T-helper 2 cell treated with Interferon-gamma antibody and Interleukin-4, amounts not matched to agents 5 μg/mL and 100 μg/mL, for 36 hours (primary cell): ENCODE data around the gene EFHD2.

Experiments
- DNase-seq: peaks from one replicate; pipeline ENCODE4 v3.0.0; 2021; ENCODE audit warnings: low spot score
- H3K27ac Mint-ChIP-seq: one replicate; pipeline ENCODE4 v1.8.0; 2021; ENCODE audit warnings: mild to moderate bottlenecking, mixed read lengths
- H3K27me3 Mint-ChIP-seq: one replicate; pipeline ENCODE4 v1.8.0; 2021; ENCODE audit warnings: low read depth, mixed read lengths
- H3K36me3 Mint-ChIP-seq: one replicate; pipeline ENCODE4 v1.8.0; 2021; ENCODE audit warnings: low read depth, mixed read lengths
- H3K4me1 Mint-ChIP-seq: one replicate; pipeline ENCODE4 v1.8.0; 2021; ENCODE audit warnings: low read depth, mixed read lengths
- H3K4me3 Mint-ChIP-seq: one replicate; pipeline ENCODE4 v1.8.0; 2022; ENCODE audit warnings: mild to moderate bottlenecking, moderate library complexity, mixed read lengths
- H3K9me3 Mint-ChIP-seq: one replicate; pipeline ENCODE4 v1.8.0; 2021; ENCODE audit warnings: mixed read lengths

EFHD2 gene

DNA sequence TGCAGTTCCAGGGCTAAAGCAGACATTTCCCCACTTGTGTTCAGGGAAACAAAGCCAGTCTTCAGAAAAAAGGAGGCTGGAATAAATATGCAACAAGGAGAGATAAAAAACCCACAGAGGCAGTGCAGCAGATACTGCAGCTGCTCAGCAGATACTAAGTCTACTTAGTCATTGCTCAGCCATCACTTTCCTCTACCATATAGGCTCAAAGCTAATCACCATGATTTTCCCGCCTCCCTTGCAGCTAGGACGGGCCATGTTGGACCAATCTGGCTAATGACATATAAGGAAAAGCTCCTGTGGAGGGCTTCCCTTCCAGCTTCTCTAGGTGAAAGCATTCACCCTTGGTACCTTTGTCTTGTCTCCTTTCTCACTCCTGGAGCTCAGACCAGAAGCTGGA, 10.0 kb upstream of the EFHD2 start:
- DNase-seq, result no peak
- Mint-ChIP-seq H3K4me1 (no peaks in the 10 kb centered on the region), H3K4me3 (no peak overlapping the region), H3K27ac (no peak overlapping the region), H3K9me3 (peaks cover 15% of the 10 kb centered on the region), H3K36me3 (peaks cover 2% of the 10 kb centered on the region), H3K27me3 (peaks cover 3% of the 10 kb centered on the region)

DNA sequence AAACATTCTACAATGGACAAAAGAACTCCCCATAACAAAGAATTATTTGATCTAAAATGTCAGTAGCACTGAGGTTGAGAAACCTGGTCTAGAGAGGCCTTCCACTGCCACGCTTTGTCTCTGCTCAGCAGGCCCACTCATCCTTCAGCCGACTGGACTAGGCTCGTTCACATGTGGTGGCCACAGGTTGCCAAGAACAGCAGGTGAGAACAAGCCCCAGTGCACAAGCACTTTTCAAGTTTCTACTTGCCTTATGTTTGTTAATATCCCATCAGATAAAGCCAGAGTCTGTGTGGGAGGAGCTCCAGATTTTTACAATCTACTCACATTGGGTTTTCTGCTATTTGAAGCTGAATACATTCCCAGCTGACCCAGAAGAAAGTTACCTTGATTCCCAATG, 9.1 kb upstream of the EFHD2 start:
- no peak overlapping the region for H3K4me3 Mint-ChIP-seq
- peaks cover 6% of the 10 kb centered on the region for H3K27me3 Mint-ChIP-seq
- H3K27ac Mint-ChIP-seq, result no peak overlapping the region
- peaks cover 15% of the 10 kb centered on the region for H3K9me3 Mint-ChIP-seq
- DNase-seq, result no peak
- peaks cover 2% of the 10 kb centered on the region for H3K36me3 Mint-ChIP-seq
- H3K4me1 Mint-ChIP-seq, result no peaks in the 10 kb centered on the region

- Mint-ChIP-seq H3K36me3 (peaks cover 2% of the 10 kb centered on the region), H3K27ac (no peak overlapping the region), H3K27me3 (peaks cover 12% of the 10 kb centered on the region), H3K4me1 (no peaks in the 10 kb centered on the region), H3K9me3 (peaks cover 15% of the 10 kb centered on the region), H3K4me3 (no peak overlapping the region)
- no peak for DNase-seq
These were observed 8.2 kb upstream of the EFHD2 start for GRCh38 chr1:15401391-15402055.

GRCh38 chr1:15402809-15403450, 6.8 kb upstream of the EFHD2 start:
- Mint-ChIP-seq H3K27me3 (peaks cover 26% of the 10 kb centered on the region), H3K9me3 (peaks cover 15% of the 10 kb centered on the region), H3K27ac (no peak overlapping the region), H3K36me3 (peaks cover 2% of the 10 kb centered on the region), H3K4me3 (no peak overlapping the region), H3K4me1 (peaks cover 3% of the 10 kb centered on the region)
- no peak for DNase-seq

DNA sequence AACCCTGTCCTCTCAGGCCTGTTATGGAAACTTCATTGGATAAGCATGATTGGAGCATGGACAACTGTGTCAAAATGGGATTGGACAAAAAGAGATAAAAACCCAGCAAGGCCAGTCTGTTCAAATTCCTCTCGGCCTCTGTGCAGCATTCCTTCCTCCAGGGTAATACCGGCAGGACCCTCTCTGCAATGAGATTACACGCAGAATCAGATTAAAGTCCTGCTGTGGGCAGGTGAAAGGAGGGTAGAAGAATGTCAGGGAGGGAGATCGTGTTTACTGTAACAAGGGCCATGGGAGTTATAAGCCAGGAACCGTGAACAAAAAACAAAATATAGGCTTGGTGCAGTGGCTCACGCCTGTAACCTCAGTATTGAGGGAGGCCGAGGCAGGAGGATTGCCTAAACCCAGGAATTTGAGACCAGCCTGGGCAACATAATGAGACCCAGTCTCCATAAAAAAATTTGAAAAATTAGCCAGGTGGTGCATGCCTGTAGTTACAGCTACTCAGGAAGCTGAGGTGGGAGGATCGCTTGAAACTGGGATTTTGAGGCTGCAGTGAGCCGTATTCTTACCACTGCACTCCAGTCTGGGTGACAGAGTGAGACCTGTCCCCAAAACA, 5.6 kb upstream of the EFHD2 start:
- peaks cover 6% of the 10 kb centered on the region for H3K4me1 Mint-ChIP-seq
- H3K27ac Mint-ChIP-seq, result no peak overlapping the region
- no peak overlapping the region for H3K4me3 Mint-ChIP-seq
- no peak for DNase-seq
- peaks cover 2% of the 10 kb centered on the region for H3K36me3 Mint-ChIP-seq
- H3K27me3 Mint-ChIP-seq, result peaks cover 35% of the 10 kb centered on the region
- H3K9me3 Mint-ChIP-seq, result peaks cover 10% of the 10 kb centered on the region

- no peak for DNase-seq
- Mint-ChIP-seq H3K4me1 (peaks cover 8% of the 10 kb centered on the region), H3K4me3 (no peak overlapping the region), H3K27me3 (peaks cover 38% of the 10 kb centered on the region), H3K27ac (no peak overlapping the region), H3K36me3 (no peaks in the 10 kb centered on the region), H3K9me3 (peaks cover 4% of the 10 kb centered on the region)
These were observed 4.4 kb upstream of the EFHD2 start for GRCh38 chr1:15405106-15405850.

DNA sequence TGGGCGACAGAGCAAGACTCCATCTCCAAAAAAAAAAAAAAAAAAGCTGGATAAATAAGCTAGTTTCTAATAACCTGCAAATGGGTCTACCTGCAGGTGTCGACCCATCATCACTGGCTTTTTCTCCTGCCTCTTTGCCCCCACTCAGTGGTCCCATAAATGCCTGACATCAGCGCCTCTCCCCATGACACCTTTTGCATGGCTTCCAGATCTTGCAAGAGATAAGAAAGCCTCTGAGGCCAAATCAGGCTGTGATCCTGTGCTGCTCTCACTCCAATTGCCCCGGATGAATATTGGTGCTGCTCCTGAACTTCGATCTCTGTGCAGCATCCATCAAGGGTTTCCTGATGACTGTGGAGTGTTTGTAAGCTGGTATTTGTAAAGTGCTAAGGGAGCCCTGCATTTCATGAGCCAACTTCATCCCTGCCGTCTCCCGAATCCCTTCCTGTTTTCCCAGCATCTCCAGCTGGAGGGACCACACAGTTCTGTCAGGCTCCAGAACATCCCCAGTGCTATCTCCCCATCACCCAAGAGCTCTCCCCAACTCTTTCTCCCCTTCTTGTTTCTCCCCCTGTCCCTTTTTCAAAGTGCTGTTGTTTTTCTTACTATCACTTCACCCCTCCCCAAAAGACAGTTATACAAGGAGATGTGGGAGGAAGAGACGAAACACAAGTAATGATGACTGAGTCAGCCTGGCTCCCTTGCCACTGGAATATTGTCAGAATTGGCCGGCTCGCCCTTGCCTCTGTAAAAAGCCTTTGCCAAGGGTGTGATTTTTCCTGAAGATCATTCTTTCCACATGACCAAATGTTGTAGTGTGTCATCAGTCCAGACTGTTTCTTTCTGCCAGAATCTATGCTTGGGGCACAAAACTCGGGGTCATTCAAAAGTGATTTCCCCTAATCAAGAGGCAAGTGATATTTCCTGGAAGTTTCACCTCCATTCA, 2.8 kb upstream of the EFHD2 start:
- peaks cover 17% of the 10 kb centered on the region for H3K4me1 Mint-ChIP-seq
- H3K36me3 Mint-ChIP-seq, result peaks cover 8% of the 10 kb centered on the region
- H3K9me3 Mint-ChIP-seq, result no peaks in the 10 kb centered on the region
- H3K27me3 Mint-ChIP-seq, result peaks cover 38% of the 10 kb centered on the region
- H3K27ac Mint-ChIP-seq, result no peak overlapping the region
- no peak for DNase-seq
- no peak overlapping the region for H3K4me3 Mint-ChIP-seq

GRCh38 chr1:15407580-15407979, 2.1 kb upstream of the EFHD2 start:
- Mint-ChIP-seq H3K4me1 (peaks cover 24% of the 10 kb centered on the region), H3K4me3 (peak overlapping the region; percentile 24), H3K27me3 (peaks cover 38% of the 10 kb centered on the region), H3K27ac (no peak overlapping the region), H3K9me3 (no peaks in the 10 kb centered on the region), H3K36me3 (peaks cover 15% of the 10 kb centered on the region)
- DNase-seq, result no peak

GRCh38 chr1:15408890-15409387, 749 bp upstream of the EFHD2 start:
- Mint-ChIP-seq H3K36me3 (peaks cover 19% of the 10 kb centered on the region), H3K27ac (peak overlapping the region; percentile 93), H3K4me1 (peaks cover 26% of the 10 kb centered on the region), H3K4me3 (peak overlapping the region; percentile 72), H3K27me3 (peaks cover 38% of the 10 kb centered on the region), H3K9me3 (no peaks in the 10 kb centered on the region)
- no peak for DNase-seq

DNA sequence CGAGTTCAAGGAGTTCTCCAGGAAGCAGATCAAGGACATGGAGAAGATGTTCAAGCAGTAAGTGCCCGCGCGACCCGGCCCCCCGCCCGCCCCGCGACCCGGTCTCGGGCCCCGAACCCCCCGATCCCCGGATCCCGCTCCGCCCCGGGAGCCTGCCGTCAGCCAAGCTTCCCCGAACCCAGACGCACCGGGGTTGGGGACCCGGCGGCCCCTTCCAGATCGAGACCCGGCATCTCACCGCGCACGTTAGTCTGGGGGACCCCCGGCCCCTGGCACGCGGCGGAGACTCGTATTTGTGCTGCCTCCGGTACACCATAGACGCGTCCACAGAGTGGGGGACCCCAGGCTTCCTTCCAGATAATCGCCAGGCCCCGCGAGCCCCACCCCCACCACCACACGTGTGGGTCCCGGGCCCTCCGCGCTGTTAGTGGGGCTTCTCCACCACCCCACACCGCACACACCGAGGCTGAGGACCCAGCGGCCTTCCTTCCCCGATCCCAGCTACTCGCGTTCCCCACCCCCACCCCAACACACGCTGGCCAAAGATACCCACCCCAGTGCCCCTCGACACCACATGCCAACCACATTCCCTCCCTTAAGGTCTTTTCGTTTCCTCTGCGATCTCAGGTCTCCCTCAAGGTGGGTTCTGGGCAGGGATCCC, 665 bp downstream of the EFHD2 start:
- Mint-ChIP-seq H3K27ac (peak overlapping the region; percentile 93), H3K4me3 (peak overlapping the region; percentile 95), H3K27me3 (peaks cover 32% of the 10 kb centered on the region), H3K9me3 (no peaks in the 10 kb centered on the region), H3K4me1 (peaks cover 39% of the 10 kb centered on the region), H3K36me3 (peaks cover 33% of the 10 kb centered on the region)
- no peak for DNase-seq

GRCh38 chr1:15410884-15411245, 1.2 kb downstream of the EFHD2 start:
- peaks cover 29% of the 10 kb centered on the region for H3K27me3 Mint-ChIP-seq
- H3K27ac Mint-ChIP-seq, result peak overlapping the region; percentile 93
- H3K4me1 Mint-ChIP-seq, result peaks cover 44% of the 10 kb centered on the region
- peak overlapping the region; percentile 95 for H3K4me3 Mint-ChIP-seq
- DNase-seq, result no peak
- H3K36me3 Mint-ChIP-seq, result peaks cover 37% of the 10 kb centered on the region
- no peaks in the 10 kb centered on the region for H3K9me3 Mint-ChIP-seq

DNA sequence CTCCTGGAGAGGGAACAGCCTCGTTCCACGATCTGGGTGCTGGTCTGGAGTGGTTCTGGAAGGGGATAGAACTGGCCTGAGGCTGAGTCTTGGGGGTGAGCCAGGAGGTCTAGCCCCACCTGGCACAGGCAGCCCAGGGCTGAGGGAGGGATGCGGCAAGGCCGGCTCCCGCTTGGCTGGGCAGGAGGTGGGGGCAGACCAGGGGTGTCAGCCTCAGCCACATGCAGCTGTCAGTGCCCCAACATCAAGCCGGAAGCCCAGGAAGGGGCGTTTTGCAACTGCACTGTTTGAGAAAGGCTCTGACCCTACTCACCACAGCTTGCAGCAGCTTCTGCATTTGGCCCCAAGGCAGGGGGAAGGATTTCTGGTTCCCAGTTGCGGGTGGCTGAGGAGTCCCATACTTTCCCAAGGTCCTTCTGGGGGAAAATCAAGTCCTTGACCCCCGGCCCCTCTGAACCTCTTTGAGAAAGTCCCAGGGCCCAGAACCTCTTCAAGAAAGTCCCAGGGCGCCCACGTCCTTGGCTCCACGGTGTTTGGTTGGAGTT, 2.0 kb downstream of the EFHD2 start:
- H3K27ac Mint-ChIP-seq, result peak overlapping the region; percentile 93
- H3K36me3 Mint-ChIP-seq, result peaks cover 44% of the 10 kb centered on the region
- peaks cover 24% of the 10 kb centered on the region for H3K27me3 Mint-ChIP-seq
- peaks cover 51% of the 10 kb centered on the region for H3K4me1 Mint-ChIP-seq
- H3K4me3 Mint-ChIP-seq, result peak overlapping the region; percentile 95
- peak; percentile 59 for DNase-seq
- H3K9me3 Mint-ChIP-seq, result no peaks in the 10 kb centered on the region
